HepG2 (cell line): ENCODE measurements around the gene PLSCR4. TPM values are rescaled to one million over a fixed set of nuclear protein-coding genes. Genes with fewer than 3 reads are reported as not detected.

Experiments
- AGO1 ChIP-seq: fragments of 200-400 bp; formaldehyde crosslinking; IDR thresholded peaks from 2 replicates; pipeline ENCODE4 v1.6.1; 2017; ENCODE audit warnings: mild to moderate bottlenecking, low read depth, low read length, moderate library complexity; ENCODE audit not compliant: poor library complexity, severe bottlenecking
- ESRRA ChIP-seq: sonication (generic); formaldehyde crosslinking; IDR thresholded peaks from 2 replicates; pipeline ENCODE4 v1.5.1; 2020; ENCODE audit warnings: mild to moderate bottlenecking, low read depth, missing genetic modification reagents
- KDM5B ChIP-seq: sonication (generic); formaldehyde crosslinking; IDR thresholded peaks from 2 replicates; pipeline ENCODE4 v1.4.0; 2020; ENCODE audit warnings: missing genetic modification reagents, mild to moderate bottlenecking, borderline replicate concordance
- KIAA2018 ChIP-seq: sonication (generic); formaldehyde crosslinking; IDR thresholded peaks from 2 replicates; pipeline ENCODE4 v1.5.0; 2020; ENCODE audit warnings: mild to moderate bottlenecking, missing genetic modification reagents, borderline replicate concordance
- KLF15 ChIP-seq: sonication (generic); formaldehyde crosslinking; IDR thresholded peaks from 2 replicates; pipeline ENCODE4 v1.8.1; 2023; ENCODE audit warnings: borderline replicate concordance, mild to moderate bottlenecking, inconsistent platforms, missing genetic modification reagents, mixed read lengths
- NR2F1 ChIP-seq, 2 experiments: fragments of 450-650 bp in 1 of 2; formaldehyde crosslinking in 1 of 2; IDR thresholded peaks; 2 replicates each; pipeline versions ENCODE4 v1.5.0 to v1.6.1; 2016 to 2020; ENCODE audit warnings: mild to moderate bottlenecking in 1 of 2, missing compliant biosample characterization in 1 of 2, missing genetic modification reagents in 1 of 2, moderate library complexity in 1 of 2
- POGZ ChIP-seq: sonication (generic); formaldehyde crosslinking; IDR thresholded peaks from 2 replicates; pipeline ENCODE4 v1.4.0; 2020; ENCODE audit warnings: mild to moderate bottlenecking, missing genetic modification reagents
- RELA ChIP-seq: sonication (generic); formaldehyde crosslinking; IDR thresholded peaks from 2 replicates; pipeline ENCODE4 v1.4.0; 2020; ENCODE audit warnings: missing genetic modification reagents
- SALL1 ChIP-seq: sonication (generic); formaldehyde crosslinking; IDR thresholded peaks from 2 replicates; pipeline ENCODE4 v1.8.0; 2022; ENCODE audit warnings: mild to moderate bottlenecking, missing genetic modification reagents
- STAT6 ChIP-seq: sonication (generic); formaldehyde crosslinking; IDR thresholded peaks from 2 replicates; pipeline ENCODE4 v1.4.0; 2020; ENCODE audit warnings: missing genetic modification reagents, mild to moderate bottlenecking, borderline replicate concordance
- TOPORS ChIP-seq: sonication (generic); formaldehyde crosslinking; IDR thresholded peaks from 2 replicates; pipeline ENCODE4 v1.8.0; 2023; ENCODE audit warnings: mild to moderate bottlenecking, missing genetic modification reagents
- ZNF121 ChIP-seq: sonication (generic); formaldehyde crosslinking; IDR thresholded peaks from 2 replicates; pipeline ENCODE4 v1.5.0; 2020; ENCODE audit warnings: mild to moderate bottlenecking, missing genetic modification reagents
- ZNF224 ChIP-seq: sonication (generic); formaldehyde crosslinking; IDR thresholded peaks from 2 replicates; pipeline ENCODE4 v1.5.0; 2020; ENCODE audit warnings: mild to moderate bottlenecking, missing genetic modification reagents
- ZNF782 ChIP-seq: sonication (generic); formaldehyde crosslinking; IDR thresholded peaks from 2 replicates; pipeline ENCODE4 v1.4.0; 2020; ENCODE audit warnings: missing genetic modification reagents, mild to moderate bottlenecking, borderline replicate concordance
- ZNF800 ChIP-seq: sonication (generic); formaldehyde crosslinking; IDR thresholded peaks from 2 replicates; pipeline ENCODE4 v1.4.0; 2020; ENCODE audit warnings: missing genetic modification reagents
- polyA plus RNA-seq, 8 experiments: library from polyadenylated mRNA; depleted of rRNA in 3 of 8; stranded (reverse) in 7 of 8; unstranded in 1 of 8; fragments of >200 nt; fragmentation: Illumina TruSeq in 4 of 8; extraction: Trizol in 4 of 8; gene quantifications; 2 replicates each; pipeline versions ENCODE4 v1.2.1 to v1.2.3, GENCODE V29; 2011 to 2016; ENCODE audit warnings: low read depth in 4 of 8, missing spikeins in 1 of 8, mixed read lengths in 1 of 8; ENCODE audit not compliant: insufficient read depth in 1 of 8
- total RNA-seq, 5 experiments: library from RNA; depleted of rRNA; stranded (reverse); fragments of >200 nt; fragmentation: Illumina TruSeq; extraction: Trizol; gene quantifications; 2 replicates each; pipeline ENCODE4 v1.2.3, GENCODE V29; 2016; ENCODE audit warnings: low read depth in 1 of 5

PLSCR4 gene
- total and polyA plus RNA-seq, 2 of the 13 experiments (the other 11 are each of a cell fraction or from before 2014, with no cell fraction given), result 1.5 to 59.0 TPM

- TF ChIP-seq KIAA2018, result no peak
- TF ChIP-seq ESRRA (CRISPR knock-in tag), result no peak
- no peak for TF ChIP-seq KLF15
- TF ChIP-seq NR2F1 (CRISPR knock-in tag; IDR thresholded peaks at IDR 0.05), result no peak
- no peak for TF ChIP-seq TOPORS (CRISPR knock-in tag)
- TF ChIP-seq STAT6 (CRISPR knock-in tag), result no peak
- peak; percentile 59; the same call in 1 of the 2 replicates for TF ChIP-seq ZNF121 (CRISPR knock-in tag)
- TF ChIP-seq ZNF800 (CRISPR knock-in tag), result peak; percentile 94
- no peak for TF ChIP-seq ZNF224 (CRISPR knock-in tag)
- no peak for TF ChIP-seq POGZ (CRISPR knock-in tag)
- no peak for TF ChIP-seq ZNF782 (CRISPR knock-in tag)
- TF ChIP-seq AGO1, result no peak
- peak; percentile 47; the same call in 1 of the 2 replicates for TF ChIP-seq KDM5B (CRISPR knock-in tag)
- TF ChIP-seq RELA, result no peak
- no peak for TF ChIP-seq SALL1
Measured at GRCh38 chr3:146250449-146251382, at the start of gene PLSCR4 (continued).
